Myocyte (in vitro differentiated cells): ENCODE measurements around the gene MAPK6. TPM values are rescaled to one million over a fixed set of nuclear protein-coding genes. Genes with fewer than 3 reads are reported as not detected.

Source experiments
- DNase-seq: peaks from one replicate; pipeline ENCODE4 v3.0.0-alpha.2; 2012; ENCODE audit warnings: low read depth
- total RNA-seq: library from RNA; depleted of rRNA; stranded (reverse); fragments of >200 nt; gene quantifications from 2 replicates; pipeline ENCODE4 v1.2.3, GENCODE V29; 2014

Gene MAPK6
- total RNA-seq, 1 donor from 2014 or later = 119 TPM

DNA sequence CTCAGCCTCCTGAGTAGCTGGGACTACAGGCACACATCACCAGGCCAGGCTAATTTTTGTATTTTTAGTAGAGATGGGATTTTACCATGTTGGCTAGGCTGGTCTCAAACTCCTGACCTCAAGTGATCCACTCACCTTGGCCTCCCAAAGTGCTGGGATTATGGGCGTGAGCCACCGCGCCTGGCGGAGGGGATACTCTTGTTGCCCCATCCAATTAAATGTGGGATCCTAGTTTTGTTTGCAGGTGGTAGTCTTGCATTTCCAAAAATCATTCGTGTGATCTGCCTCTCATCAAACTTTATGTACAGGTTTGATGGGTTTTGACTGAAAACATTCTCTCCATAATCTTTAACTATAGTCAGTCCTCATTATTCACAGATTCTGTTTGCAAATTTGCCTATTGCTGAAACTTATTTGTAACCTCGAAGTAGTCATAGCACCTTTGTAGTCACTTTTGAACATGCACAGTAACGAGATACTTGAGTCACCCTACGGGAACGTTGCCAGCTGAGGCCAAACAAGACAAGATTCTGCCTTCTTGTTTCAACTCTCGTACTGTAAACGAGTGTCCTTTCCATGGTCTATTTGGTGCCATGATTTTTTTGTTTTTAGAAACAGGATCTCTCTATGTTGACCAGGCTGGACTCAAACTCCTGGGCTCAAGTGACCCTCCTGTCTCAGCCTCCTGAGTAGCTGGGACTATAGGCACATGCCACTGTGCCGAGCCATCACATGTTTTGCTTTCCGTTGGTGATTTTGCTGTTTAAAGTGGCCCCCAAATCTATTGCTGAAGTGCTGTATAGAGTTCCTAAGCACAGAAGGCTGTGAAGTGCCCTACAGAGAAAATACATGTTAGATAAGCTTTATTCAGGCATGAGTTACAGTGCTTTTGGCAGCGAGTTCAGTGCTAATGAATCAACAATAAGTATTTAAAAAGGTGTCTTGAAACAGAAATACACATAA lies 8.1 kb upstream of the MAPK6 start:
- peak; percentile 61 for DNase-seq

DNA sequence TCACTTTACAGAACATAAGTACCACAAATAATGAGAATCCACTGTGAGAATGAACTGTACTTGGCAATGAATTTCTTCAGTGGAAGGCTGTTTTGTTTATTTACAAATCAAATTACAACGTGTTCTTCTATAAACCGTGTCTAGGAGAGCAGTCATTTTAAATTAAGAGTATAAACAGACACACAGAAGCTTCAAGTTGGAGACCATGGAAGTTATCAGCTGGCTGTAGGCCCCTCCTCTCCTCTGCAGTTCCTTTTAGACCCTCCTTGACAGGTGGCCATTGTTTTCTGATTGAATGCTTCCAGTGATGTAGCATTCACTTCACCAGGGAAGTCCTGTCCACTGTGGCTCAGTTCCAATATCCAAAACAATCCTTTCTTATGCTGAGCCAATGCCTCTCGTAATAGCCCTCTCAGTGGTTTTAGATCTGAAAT lies 7.3 kb upstream of the MAPK6 start:
- peak; percentile 58 for DNase-seq

DNA sequence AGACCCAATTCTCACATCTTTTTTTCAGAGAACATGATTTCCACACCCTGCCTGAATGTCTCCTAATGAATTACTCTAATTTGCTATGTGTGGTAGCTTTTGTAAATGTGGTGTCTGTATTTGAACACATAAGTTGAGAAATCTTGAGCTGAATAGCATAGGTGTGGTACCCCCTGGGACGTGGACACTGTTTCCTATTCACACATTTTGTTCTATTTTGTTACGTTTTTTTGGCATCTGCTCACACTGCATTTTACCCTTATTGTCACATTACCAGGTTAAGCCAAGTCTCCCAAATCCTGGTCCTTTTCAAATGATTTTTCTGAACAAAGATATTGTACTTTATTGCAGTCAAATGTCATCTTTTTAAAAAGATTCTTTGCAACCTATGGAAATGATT lies 6.8 kb upstream of the MAPK6 start:
- no peak for DNase-seq

DNA sequence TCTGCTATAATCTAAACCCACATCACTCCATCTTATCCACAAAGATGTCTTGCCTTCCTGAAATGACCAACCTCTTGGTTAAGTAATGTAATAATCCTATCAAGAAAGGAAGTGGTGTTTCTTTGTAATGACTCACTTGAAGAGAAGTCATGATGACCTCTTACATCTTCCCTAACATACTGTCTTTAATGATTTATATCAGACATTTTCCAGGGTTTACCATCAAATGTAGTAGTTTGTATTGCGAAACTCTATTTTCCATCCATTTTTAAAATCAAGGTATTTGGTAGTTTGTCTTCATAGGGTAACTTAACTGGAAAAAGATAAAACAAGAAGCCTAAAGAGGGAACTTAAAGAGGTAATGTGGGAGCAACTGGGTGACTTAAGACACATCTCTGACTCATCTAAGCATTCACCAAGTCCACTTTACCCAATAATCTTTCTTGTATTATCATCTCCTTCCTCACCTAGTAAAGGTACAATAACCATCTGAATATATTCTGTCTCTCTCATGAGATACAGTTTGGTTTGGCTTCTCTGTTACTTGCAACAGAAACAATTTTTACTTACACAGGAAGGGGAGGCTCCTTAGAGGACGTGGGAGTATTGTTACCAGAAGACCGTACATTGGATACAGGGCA lies 5.7 kb upstream of the MAPK6 start:
- DNase-seq = no peak

DNA sequence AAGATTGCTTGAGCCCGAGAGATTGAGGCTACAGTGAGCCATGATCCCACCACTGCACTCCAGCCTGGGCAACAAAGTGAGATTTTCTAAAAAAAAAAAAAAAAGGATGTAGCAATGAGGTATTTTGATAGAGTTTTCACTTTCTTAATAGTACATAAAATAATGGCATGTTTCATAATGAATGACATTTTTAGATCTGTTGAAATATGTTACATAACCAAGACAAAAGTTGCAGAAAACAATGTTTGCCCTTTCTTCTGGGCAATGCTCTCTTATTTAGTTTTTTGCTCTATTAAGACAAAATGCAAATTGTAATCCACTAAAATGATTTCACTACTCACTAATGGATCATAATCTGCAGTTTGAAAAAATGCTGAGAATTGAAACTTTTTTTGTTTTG lies 4.4 kb upstream of the MAPK6 start:
- DNase-seq = no peak

DNA sequence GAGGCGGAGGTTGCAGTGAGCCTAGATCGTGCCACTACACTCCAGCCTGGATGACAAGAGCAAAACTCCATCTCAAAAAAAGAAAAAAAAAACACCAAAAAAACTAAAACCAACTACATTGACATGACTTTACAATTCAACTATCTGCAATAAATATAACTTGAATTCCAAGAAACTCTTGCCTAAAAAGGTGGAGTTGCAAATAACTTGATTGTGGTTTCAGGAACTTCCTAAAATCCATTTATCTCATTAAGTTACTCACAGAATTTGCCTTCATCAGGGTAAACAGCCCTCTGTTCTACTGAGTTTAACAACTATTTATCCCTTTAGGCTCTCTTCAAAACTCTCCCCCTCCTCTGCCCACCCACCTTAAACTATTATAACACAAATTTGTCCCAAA lies 2.7 kb upstream of the MAPK6 start:
- DNase-seq = no peak

DNA sequence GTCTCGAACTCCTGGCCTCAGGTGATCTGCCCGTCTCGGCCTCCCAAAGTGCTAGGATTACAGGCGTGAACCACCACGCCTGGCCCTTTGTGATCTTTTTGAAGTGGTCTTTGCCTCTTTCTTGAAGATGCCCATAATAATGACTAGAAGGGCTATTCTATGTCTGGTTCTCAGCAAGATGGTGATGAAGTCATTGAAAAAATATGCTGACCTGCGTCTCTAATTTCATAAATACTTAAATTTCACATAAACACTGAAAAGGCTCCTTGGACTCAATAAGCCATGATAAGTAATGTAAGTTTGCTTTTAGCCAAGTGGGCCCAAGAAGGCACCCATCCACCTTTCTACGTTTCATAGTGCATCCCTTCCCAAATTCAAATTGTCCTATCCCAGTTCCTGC lies 775 bp upstream of the MAPK6 start:
- no peak for DNase-seq

DNA sequence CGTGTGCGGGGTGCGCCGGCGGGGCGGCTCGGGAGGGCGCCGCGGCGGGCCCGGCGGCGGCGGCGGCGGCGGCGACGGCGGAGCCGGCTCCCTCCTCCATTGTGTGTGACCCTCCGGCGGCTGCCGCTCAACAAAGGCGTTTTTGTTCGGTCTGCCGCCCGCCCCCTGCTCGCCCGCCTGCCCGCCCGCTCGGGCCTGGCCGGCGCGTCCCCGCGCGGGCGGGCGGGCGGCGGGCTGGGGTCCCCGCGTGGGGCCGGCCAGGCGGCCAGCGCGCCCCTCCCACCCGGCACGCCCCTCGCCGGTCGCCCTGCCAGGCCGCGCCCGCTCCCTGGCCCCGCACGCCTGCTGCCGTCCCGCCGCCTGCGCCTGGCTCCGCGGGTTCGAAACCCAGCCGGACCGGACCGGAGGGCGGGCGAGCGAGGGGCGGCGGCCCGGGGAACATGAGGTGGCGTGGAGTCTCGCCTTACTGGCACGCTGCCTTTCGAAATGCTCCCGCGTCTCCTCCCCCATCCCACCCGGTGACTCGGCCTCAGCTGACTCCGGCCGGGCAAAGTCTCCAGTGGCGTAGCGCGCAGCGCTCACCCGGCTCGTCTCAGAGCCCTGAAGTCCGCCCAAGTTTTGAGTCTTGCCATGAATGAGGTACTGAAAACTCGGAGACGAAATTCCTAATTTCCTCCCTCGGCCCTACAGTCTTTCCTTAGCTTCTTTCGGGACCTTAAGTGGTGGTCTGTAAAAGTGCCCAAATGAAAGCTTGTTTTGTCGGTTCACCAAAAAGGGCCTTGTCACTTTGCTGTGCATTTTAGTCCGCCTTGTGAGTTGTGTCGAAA lies 588 bp downstream of the MAPK6 start:
- DNase-seq = peak; percentile 91

DNA sequence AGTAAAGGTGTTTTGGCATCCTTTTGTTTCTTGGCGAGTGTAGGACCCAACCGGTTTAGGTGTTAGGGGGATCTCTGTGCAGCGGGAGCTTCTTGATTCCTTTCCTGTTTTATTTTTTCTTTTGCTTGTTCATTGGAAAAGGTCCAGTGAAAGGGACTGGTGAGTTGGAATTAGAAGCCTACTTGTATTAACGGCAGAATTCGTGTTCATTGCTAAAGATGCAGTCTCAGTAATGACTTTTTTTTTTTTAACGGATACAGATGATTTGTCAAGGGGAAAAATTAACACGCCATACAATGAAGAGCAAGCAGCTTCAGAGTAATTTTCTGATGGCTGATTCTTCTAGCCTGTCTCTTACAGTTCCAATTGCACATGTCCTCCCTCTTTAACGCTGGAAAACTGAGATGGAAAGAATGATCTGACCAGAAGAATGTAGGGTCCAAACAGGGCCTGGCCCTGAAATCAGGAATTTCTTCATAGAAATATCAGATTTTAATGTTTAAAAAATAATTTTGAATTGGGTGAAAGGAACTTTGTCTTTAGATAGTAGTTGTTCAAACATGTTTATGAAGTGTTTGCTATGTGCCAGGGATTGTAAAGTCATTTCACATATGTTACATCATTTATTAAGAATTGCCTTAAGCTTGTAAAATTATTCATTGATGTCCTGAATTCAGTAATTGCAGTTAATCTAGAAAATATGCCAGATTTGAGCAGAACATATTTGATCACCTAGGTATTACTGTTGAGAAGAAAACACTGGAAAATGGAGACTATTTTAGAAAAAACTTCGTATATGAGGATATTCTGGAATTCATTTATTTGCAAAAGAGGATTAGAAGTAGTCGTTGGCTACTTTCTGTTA lies 1.4 kb downstream of the MAPK6 start:
- DNase-seq = peak; percentile 34

DNA sequence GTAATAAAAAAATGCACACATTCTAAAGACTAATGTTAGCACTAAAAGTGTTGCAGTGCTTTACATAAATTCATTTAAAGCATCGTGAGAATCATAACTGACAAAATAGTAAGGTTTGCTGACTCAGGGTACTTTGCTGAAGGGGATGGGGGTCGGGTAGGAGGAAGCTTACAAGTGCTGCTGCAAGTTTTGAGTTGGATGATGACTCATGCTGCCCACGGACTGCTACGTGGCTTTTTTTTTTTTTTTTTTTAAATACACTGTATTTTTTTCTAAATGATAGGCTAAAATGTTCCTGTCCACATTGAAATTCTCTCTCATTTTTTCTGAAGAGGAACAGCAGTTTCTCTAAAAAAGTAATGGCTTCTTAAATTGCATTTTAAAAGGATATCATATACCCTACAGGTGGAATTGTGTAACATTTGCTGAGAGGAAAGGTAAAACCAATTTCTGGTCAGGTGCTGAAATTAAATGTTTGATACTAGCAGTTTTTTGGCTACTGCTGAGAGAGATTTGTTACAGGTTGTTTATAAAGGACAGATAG lies 2.2 kb downstream of the MAPK6 start:
- DNase-seq = peak; percentile 77

DNA sequence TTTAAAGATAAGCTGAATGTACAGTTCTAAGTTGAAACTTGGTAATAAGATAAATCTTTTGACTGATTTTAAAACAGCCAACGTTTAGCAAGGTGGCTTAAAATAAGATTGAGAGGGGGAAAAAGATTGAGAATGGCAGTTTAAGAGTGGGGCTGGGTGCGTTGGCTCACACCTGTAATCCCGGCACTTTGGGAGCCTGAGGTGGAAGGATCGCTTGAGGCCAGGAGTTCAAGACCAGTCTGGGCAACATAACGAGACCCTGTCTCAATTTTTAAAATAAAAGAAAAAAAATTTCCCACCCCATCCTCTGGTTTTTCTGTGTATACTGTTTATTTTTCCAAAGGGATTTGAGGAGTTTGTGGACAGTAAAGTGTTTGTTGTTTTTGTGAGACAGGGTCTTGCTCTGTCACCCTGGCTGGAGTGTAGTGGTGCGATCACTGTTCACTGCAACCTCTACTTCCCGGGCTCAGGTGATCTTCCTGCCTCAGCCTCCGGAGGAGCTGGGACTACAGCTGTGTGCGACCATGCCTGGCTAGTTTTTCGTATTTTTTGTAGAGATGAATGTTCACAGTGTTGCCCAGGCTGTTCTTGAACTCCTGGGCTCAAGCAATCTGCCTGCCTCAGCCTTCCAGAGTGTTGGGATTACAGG lies 3.0 kb downstream of the MAPK6 start:
- no peak for DNase-seq

DNA sequence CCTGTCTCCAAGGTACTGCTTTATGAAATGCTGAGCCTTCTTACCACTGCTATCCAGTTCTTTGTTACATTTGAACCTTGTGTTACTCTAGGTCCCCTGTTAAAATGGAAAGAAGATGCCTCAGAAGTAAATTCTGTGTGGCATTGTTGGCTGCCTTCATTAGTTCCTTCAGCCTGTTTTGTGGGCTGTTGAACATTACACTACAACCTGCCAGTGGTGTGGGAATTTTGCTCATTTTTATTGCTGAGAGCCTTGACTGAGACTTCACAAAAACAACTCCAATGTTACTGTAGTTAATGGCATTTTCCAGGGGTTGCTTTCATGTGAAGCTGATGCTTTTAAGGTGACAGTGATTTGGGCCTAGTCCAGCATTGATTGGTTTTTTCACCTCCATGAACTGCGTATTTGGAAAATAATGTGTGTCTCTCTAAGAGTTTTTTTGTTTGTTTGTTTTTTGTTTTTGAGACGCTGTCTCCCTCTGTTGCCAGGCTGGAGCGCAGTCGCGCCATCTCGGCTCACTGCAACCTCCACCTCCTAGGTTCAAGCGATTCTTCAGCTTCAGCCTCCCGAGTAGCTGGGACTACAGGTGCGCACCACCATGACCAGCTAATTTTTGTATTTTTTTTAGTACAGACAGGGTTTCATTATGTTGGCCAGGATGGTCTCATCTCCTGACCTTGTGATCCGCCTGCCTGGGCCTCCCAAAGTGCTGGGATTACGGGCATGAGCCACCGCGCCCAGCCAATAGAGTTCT lies 4.3 kb downstream of the MAPK6 start:
- no peak for DNase-seq

DNA sequence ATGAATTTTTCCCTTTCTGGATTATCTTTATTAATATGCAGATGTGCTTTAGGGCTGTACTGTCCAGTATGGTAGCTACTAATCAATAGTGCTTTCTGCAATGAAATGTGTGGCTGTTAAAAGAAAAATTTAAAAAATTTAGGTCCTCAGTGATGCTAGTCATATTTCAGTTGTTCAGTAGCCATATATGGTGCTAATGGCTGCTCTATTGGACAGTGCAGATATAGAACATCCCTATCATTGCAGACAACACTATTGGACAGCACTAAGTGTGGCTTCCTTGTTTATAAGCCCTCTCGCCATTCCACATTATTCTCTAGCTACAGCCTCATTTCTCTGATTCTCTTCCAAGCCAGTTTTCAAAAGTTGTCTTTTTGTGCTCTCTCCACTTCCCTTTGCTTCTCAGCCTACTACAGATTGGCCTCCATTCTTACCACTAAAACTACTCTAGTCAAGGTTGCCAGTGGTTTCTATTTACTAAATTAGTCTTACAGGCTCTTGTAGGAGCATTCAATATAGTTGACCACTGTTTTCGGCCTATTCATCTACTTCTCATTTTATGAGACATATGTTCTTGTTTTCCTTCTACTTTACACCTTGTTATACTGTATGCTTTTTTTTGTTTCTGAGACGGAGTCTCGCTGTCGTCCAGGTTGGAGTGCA lies 9.5 kb downstream of the MAPK6 start:
- no peak for DNase-seq

DNA sequence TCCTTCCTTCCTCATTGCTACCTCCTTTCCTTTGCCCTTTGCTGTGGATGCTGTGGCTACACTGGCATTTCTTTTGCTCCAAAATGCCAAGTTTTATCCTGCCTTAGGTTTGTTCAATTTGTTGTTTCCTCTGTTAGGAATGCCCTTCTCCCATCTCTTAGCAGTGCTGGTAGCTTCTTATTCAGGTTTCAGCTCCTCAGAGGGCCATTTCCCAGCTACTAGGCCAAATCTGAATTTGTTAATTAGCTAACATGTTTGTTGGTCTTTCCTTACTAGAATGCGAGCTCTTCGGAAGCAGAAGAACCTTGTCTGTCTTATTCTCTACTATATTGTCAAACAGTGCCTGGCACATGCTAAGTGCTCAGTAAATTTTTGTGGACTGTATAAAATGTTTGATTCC lies 11.0 kb downstream of the MAPK6 start:
- DNase-seq = no peak

DNA sequence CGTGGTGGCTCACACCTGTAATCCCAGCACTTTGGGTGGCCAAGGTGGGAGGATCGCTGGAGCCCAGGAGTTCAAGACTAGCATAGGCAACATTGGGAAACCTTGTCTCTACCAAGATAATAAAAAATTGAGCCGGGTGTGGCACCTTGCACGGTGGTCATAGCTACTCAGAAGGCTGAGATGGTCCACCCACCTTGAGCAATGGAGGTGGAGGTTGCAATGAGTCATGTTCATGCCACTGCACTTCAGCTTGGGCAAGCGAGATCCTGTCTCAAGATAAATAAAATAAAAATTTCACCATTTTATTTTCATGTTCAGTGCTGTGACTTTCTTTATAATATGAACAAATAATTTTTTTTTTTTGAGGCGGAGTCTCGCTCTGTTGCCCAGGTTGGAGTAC lies 12.5 kb downstream of the MAPK6 start:
- no peak for DNase-seq

DNA sequence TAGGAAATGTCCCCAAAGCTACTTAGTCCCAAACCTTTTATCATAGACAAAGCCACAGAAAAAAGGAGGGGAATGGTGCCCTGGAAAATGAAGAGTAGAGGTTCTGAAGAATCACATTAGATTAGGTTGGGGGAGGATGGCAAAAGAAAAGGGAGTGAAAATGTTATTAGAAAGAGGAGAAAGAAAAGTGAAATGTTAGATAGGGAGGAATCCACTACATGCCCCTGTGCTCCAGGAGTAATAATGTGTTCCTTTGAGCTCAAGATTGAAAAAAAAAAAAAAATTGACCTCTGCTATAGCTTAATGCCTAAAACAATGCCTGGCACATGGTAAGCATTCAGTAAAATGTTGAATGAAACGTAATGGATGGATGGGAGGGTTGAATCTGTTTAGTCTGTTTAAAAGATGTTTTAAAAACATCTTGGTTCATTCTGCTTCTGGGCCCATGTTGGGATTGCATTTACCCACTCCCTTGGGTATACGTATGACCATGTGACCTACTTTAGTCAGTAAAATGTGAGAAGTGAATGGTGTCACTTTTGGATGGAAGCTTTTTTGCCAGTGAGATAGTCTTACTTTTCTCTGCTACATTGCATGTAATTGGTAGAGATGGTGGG lies 19.0 kb downstream of the MAPK6 start:
- DNase-seq = no peak

DNA sequence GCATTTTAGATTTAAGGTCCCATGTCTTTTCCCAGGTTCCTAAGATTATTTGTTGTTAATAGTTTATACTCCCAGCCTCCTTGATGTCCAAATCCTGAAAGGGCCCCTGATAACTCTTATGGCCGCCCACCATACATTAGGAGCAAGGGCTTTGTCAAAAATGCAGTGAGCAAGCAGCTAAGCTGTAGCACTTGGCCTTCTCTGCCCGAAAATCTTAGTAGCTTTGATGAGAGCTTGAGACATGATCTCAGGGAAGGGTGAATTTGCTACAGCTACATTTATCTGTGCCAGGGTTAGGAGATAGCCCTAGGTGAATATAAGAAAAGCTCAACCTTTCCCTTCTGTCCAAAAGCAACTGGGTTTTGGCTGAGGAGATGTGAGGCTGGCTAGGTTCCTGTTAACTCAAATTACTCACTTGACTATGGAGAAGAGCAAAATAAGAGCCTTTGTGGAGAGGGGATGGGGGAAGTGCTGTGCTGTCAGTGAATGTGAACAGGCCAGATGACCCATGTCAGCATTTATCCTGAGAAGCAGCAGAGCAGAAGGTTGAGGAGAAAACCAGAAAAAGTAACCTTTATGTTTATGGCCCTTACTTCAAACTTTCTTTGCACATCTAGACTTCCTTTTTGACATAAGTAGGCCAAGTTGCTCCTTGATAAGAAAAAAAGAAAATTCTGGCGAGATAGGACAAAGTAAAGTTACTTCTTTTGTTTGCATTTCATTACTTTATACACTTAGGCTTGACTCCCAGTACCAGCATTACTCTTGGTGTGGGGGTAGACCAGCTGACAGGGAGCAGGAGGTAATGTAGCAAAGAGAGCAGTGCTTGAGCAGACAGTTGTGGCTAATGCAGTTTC lies 21.1 kb downstream of the MAPK6 start:
- DNase-seq = peak; percentile 31
